WTC11 (cell line): Measurements from ENCODE around the gene SPSB3.

Experiments used
- CBFB ChIP-seq: sonication (generic); formaldehyde crosslinking; IDR thresholded peaks from 2 replicates; pipeline ENCODE4 v1.8.1; 2022; ENCODE audit warnings: mild to moderate bottlenecking, low read depth, missing genetic modification reagents
- CTCF ChIP-seq: fragments of 200-600 bp; IDR thresholded peaks from 2 replicates; pipeline ENCODE4 v1.8.0; 2022; ENCODE audit warnings: antibody characterized with exemption
- E2F1 ChIP-seq: sonication (generic); formaldehyde crosslinking; IDR thresholded peaks from 2 replicates; pipeline ENCODE4 v1.8.0; 2022; ENCODE audit warnings: mild to moderate bottlenecking, missing genetic modification reagents
- ESRRA ChIP-seq: sonication (generic); formaldehyde crosslinking; IDR thresholded peaks from 2 replicates; pipeline ENCODE4 v1.8.1; 2022; ENCODE audit warnings: mild to moderate bottlenecking, missing genetic modification reagents, borderline replicate concordance
- KAT7 ChIP-seq: sonication (generic); formaldehyde crosslinking; IDR thresholded peaks from 2 replicates; pipeline ENCODE4 v1.8.1; 2023; ENCODE audit warnings: missing genetic modification reagents, mild to moderate bottlenecking, borderline replicate concordance
- MAX ChIP-seq: sonication (generic); formaldehyde crosslinking; IDR thresholded peaks from 2 replicates; pipeline ENCODE4 v1.8.0; 2022; ENCODE audit warnings: mild to moderate bottlenecking, missing genetic modification reagents
- STAT6 ChIP-seq: sonication (generic); formaldehyde crosslinking; conservative IDR thresholded peaks from 2 replicates; pipeline ENCODE4 v1.8.1; 2023; ENCODE audit warnings: mild to moderate bottlenecking, low read depth, missing genetic modification reagents, moderate library complexity
- TP53 ChIP-seq: sonication (generic); formaldehyde crosslinking; IDR thresholded peaks from 2 replicates; pipeline ENCODE4 v1.8.1; 2023; ENCODE audit warnings: mild to moderate bottlenecking, missing genetic modification reagents
- ZNF512 ChIP-seq: sonication (generic); formaldehyde crosslinking; IDR thresholded peaks from 2 replicates; pipeline ENCODE4 v1.8.1; 2022; ENCODE audit warnings: missing genetic modification reagents, borderline replicate concordance

- TF ChIP-seq CTCF: no peak
- TF ChIP-seq E2F1 (CRISPR knock-in tag): no peak
- TF ChIP-seq ESRRA: no peak
- TF ChIP-seq KAT7 (CRISPR knock-in tag): no peak
- no peak for TF ChIP-seq TP53 (CRISPR knock-in tag)
- no peak for TF ChIP-seq ZNF512 (CRISPR knock-in tag)
- TF ChIP-seq CBFB: no peak
- TF ChIP-seq MAX: no peak
- no peak for TF ChIP-seq STAT6 (CRISPR knock-in tag)
Measured at GRCh38 chr16:1779741-1780676, 2.4 kb downstream of the SPSB3 start.
